NCI-H2196 treated with DMSO at 0.1 percent for 48 hours (cell line): ENCODE results near the gene ATP11A.

Experiments
- DNase-seq: peaks from one replicate; lab custom pipeline; 2025; ENCODE audit not compliant: unreplicated experiment; lab: John Stamatoyannopoulos, UW

ATP11A gene

GRCh38 chr13:112899281-112900225 is 209.7 kb downstream of the ATP11A start:
- DNase-seq, result no peak

DNA sequence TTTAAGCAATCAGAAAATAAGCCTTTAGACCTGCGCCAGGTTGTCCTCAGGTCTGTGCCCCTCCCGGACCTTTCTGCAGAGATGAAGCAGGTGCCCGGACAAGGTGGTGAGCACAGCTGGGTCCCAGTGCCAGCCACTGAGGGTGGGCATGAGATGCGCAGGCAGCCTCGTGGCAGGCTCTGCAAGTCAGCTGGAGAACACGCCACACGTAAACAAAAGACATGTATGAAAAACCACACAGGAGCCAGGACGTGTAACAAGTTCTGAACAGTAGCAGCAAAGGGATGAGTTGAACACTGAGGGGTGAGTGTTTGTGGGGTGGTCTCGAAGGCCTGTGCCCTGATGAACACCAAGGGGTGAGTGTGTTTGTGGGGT is 210.4 kb downstream of the ATP11A start:
- DNase-seq, result no peak

GRCh38 chr13:112900691-112901091 is 210.9 kb downstream of the ATP11A start:
- no peak for DNase-seq

- no peak for DNase-seq
Observed at GRCh38 chr13:112902101-112902651, 212.3 kb downstream of the ATP11A start.

DNA sequence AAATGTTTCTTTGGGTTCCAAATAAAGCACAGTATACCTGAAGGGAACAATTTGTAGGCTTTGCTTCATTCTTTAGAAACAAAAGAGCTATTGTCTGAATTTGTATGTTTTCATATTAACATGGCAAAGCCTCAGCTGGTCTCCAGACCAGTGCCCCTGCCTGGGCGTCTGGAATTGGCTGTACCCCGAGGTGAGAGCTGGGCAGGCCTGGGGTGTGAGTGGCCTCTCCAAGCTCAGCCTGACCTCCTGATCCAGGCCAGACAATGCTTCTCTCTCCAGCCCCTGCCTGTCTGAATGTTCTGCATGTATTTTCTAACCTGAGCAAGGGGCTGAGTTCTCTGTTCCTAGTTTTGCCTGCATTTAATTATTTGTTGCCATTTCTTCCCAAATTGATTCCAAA is 212.8 kb downstream of the ATP11A start:
- no peak for DNase-seq

DNA sequence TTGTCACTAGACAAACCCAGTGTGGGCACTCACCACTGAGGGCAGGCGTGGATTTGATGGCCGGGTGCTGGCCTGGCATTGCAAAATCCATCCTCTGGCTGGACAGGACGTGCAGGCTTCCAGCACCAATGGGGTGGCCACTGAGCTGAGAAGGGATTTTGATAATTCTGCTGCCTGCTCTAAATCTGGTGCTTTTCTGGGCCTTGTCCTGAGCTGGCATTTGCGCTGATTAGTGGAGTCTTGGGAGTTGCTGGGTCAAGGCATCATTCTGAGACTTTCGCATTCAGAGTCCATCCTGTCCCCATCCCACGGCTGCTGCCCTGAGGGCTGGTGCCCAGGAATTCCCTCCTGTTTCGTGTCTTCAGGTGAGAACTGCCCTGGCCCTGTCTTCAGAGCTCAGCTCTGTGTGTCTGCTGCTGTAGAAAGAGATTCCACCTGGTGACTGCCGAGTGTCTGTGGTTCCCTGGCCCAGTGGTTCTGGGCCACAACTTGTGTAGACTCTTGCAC is 213.3 kb downstream of the ATP11A start:
- DNase-seq, result no peak

GRCh38 chr13:112903606-112904195 is 213.9 kb downstream of the ATP11A start:
- DNase-seq, result no peak

DNA sequence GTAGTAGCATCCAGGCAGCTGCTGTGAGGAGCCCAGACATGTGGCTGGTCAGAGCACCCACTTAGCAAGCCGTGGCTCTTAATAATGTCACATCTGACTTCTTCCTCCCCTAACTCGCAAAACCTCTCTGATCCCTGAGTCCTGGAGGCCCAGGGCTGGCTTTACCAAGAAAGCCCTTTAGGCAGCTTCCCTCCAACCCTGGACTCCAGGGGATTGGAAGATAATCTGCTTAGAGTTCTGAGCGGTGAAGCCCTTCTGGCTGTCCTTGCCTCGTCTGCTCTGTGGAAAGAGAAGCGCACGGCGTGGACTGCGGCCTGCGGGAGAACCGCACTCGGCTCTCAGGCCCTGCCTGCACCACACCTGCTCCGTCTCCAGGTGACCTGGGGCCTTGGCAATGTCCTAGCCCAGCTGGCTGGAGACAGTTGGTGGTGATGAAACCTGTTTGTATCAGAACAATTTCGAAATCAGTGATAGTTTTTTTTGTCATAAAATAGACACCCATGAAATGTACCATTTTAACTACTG is 214.7 kb downstream of the ATP11A start:
- DNase-seq, result no peak

GRCh38 chr13:112905086-112905485 is 215.2 kb downstream of the ATP11A start:
- DNase-seq, result no peak

DNA sequence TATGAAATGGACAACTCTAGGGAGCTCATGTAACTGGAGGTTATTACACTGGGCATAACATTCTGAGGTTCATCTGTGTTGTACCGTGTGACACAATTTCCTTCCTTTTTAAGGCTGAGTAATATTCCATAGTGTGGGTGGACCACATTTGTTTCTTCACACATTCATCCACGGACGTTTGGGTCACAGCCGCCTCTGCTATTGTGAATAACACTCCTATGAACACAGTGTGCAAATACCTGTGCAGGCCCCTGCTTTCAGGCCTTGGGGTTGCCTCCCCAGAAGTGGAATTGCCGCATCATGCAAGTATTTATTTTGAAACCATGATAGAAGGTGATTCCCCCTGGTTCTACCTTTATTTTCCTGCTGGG is 215.8 kb downstream of the ATP11A start:
- no peak for DNase-seq

DNA sequence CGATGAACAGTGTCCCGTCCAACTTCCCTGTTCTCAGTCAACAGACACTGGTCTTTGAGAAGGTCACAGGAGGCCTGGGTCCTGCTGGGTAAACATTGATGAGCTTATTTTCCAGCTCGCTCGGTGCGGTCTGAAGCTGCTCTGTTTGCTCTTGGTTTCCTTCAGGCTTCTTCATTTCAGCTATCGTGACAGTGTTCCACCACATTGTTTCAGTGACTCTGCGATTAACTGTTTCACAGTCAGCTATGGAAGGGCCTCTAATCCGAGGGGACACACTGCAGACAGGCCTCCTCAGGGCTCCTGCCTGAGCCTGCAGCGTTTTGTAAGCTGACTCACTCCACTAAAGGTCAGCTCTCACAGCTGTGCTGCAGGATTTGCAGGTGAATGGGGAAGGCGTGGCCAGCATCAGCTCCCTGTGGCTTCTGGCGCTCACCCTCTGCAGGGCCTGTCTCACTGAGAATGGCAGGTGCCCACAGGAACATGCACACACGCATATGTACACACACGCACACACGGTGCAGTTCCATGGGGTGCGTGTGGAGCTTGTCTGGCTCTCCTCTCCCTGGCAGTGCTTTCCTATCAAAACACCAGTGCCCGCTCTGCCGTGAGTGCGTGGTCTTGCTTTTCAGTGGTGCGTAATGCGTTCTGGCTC is 216.3 kb downstream of the ATP11A start:
- peak; percentile 30 for DNase-seq

GRCh38 chr13:112907286-112907685 is 217.4 kb downstream of the ATP11A start:
- DNase-seq, result no peak

GRCh38 chr13:112907871-112908331 is 218.1 kb downstream of the ATP11A start:
- DNase-seq, result no peak

DNA sequence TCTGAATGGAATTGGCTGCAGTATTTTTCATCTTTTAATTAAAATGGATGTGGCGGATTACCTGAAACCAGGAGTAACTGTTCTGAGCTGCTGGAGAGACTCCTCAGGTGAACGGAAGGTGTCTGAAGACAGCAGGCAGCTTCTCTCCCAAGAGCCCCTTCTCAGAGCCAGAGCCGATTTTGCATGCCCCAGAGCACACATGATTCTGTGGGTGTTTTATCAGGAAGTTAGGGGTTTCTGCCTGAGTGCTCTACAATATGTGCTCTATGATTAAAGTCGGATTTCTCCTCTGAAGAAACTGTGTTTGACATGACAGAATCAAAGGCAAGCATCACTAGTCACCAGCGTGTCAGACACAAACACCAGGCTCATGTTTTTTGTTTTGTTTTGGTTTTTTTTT is 218.5 kb downstream of the ATP11A start:
- DNase-seq, result no peak

- DNase-seq, result no peak
Observed at GRCh38 chr13:112910016-112910415, 220.2 kb downstream of the ATP11A start.

DNA sequence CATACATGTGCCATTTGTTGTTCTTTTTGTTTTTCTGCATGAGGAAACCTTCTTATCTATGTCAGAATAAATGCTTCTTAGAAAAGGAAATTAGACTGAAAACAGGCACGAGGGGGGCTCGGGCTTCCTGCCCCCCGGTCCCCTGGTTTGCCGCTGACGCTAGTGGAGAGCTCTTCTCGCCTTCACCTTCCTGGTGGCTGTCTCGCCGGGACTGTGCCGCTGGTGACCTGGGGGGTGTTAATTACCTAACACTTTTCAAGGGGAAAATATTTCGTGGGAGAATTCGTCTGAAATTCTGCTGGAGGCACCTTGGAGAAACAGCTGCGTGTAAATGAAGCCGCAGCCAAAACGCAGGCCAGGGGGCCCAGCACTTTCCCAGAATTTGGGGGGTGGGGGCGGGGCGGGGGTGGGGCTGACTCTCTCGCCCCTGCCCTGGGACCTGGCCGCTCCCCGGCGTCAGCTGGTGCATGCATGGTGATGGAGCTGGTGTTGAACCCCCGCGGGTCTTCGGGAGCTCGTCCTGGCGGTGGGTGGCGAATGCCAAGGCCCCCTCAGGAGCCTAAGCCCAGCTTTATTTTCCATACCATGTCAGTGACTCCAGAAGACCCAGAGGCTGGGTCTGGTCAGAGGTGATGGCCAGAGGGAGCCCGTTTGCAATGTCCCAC is 220.9 kb downstream of the ATP11A start:
- no peak for DNase-seq

DNA sequence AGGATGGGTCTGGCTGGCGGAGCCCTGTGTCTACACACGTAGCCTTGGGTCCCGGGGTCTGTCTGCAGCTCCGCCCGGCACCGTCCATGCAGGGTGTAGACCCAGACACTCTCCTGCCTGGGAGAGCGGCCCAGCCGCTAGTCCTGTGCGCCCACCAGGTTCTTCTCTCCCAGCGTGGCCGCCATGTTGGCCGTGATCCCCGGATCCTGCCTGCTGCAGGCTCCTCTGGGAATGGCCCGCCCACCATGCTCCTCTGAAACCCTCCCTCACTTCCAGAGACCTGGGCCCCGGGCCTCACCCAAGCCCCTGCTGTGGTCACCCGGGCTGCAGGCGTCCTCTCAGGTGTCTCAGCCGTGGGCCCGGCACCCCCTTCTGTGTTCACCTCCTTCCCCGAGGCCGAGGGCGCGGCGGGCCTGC is 221.5 kb downstream of the ATP11A start:
- no peak for DNase-seq

- DNase-seq, result no peak
Observed at GRCh38 chr13:112911883-112912282, 222.0 kb downstream of the ATP11A start.

- DNase-seq, result no peak
Observed at GRCh38 chr13:112912726-112913440, 223.0 kb downstream of the ATP11A start.

DNA sequence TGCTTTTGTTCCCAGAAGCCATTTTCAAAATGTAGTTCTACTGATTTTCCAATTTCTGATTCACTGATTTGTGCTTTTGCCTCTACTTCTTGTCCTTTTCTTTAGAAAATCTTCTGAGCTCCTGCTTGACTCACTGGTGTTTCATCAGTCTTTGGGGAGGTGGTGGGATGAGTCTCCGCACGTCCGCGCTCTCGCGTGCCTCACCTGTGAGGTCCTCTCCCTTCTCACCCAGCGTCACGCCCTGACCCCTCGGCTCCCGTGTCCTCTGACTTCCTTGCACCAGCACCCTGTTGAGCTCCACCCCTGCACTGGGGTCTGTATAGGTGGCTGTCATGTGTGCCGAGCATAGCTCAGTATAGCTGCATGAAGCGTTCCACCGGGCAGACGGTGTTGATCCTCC is 226.5 kb downstream of the ATP11A start:
- no peak for DNase-seq
